SJCRH30 (cell line): ENCODE measurements around the gene GPR18. TPM values are rescaled to one million over a fixed set of nuclear protein-coding genes. Genes with fewer than 3 reads are reported as not detected.

Source experiments
- DNase-seq, 2 experiments: peaks; one replicate each; pipeline ENCODE4 v3.0.0-alpha.2; 2015 to 2020
- H3K27ac ChIP-seq: fragments of 250-450 bp; sonication (Bioruptor Pico); 2 replicates; pipeline ENCODE4 v1.5.1; 2020; ENCODE audit warnings: mild to moderate bottlenecking, moderate library complexity
- H3K27me3 ChIP-seq: fragments of 250-450 bp; sonication (Bioruptor Pico); 2 replicates; pipeline ENCODE4 v1.5.1; 2020; ENCODE audit warnings: mild to moderate bottlenecking, moderate library complexity
- H3K36me3 ChIP-seq: fragments of 250-450 bp; sonication (Bioruptor Pico); 2 replicates; pipeline ENCODE4 v1.5.1; 2020; ENCODE audit warnings: mild to moderate bottlenecking, moderate library complexity
- H3K4me1 ChIP-seq: fragments of 250-450 bp; sonication (Bioruptor Pico); 2 replicates; pipeline ENCODE4 v1.5.1; 2020; ENCODE audit warnings: mild to moderate bottlenecking, moderate library complexity
- H3K4me3 ChIP-seq: fragments of 250-450 bp; sonication (Bioruptor Pico); 2 replicates; pipeline ENCODE4 v1.5.1; 2020; ENCODE audit warnings: mild to moderate bottlenecking, moderate library complexity
- H3K9me3 ChIP-seq: fragments of 250-450 bp; sonication (Bioruptor Pico); replicated peaks from 2 replicates; pipeline ENCODE4 v1.5.1; 2020; ENCODE audit warnings: mild to moderate bottlenecking, moderate library complexity
- total RNA-seq: library from RNA; depleted of rRNA; stranded (reverse); fragments of >200 nt; shearing (Covaris generic); gene quantifications from 2 replicates; pipeline ENCODE4 v1.2.3, GENCODE V29; 2014; rRNA removed

GPR18 gene
- total RNA-seq, 1 experiment from 2014 or later: not detected

DNA sequence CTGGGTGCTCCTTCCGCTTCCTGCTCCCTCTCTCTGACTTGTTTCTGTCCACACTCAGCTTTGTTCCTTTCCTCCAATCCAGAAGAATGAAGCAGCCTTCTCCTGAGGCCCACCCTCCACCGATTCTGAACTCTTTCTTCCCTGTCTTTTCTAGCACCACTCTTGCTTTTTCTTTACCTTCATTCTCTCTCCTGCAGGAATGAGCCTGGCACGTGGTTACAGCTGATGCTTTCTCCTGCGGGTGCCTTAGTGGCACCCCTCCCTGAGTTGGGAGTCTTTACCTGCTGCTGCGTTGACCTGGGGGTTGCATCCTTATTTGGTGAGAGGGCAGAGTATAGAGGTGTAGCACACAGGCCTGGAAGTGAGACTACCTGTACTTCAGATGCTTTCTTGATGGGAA lies 51.3 kb downstream of the GPR18 start:
- H3K4me1 ChIP-seq: no peaks in the 10 kb centered on the region
- H3K36me3 ChIP-seq: no peaks in the 10 kb centered on the region
- no peak for DNase-seq
- H3K9me3 ChIP-seq: no peaks in the 10 kb centered on the region
- no peak overlapping the region for H3K27ac ChIP-seq
- H3K27me3 ChIP-seq: no peaks in the 10 kb centered on the region
- H3K4me3 ChIP-seq: no peak overlapping the region

DNA sequence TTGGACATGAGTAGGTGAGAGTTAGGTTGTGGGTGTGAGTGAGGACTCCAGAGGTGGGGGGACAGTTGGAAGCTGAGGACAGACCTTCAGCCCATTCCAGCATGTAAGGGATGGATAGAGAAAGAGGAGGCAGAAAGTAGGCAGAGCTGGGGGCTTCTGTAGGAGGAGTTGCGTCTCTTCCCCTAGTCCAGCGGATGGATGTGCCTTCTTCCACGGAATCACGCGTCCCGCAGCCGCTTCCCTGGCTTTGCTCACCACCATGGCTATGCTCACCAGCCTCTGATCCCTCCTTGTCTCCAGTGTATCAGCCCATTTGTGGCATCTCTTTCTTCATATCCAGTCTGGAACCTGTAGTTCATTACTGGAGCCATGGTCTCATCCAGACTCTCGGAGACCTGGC lies 52.0 kb downstream of the GPR18 start:
- Histone ChIP-seq H3K4me1 (no peaks in the 10 kb centered on the region; the same call in 1 of the 2 replicates), H3K4me3 (no peak overlapping the region), H3K9me3 (no peaks in the 10 kb centered on the region), H3K27ac (no peak overlapping the region), H3K27me3 (no peaks in the 10 kb centered on the region), H3K36me3 (no peaks in the 10 kb centered on the region)
- no peak for DNase-seq

DNA sequence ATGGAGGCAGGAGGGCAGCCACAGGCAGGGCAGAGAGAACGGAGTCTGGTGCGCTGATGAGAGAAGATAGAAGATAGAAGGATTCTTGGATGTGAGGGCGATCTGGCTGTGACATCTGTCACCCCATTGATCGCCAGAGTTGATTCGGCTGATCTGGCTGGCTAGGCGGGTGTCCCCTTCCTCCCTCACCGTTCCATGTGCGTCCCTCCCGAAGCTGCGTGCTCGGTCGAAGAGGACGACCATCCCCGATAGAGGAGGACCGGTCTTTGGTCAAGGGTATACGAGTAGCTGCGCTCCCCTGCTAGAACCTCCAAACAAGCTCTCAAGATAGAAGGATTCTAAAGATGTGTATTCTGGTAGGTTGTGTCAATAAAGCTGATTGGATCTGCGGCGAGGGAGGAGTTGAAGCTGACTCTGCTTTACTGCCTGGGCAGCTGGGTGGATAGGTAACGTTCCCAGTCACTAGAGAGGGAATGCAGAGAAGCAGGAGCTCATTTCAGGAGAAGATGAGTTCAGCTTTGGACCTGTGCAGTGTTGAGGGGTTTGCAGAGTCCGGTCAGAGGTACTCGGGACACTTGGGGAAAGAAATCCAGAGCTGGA lies 52.5 kb downstream of the GPR18 start:
- Histone ChIP-seq H3K27ac (no peak overlapping the region), H3K4me3 (no peak overlapping the region), H3K36me3 (no peaks in the 10 kb centered on the region), H3K27me3 (no peaks in the 10 kb centered on the region), H3K9me3 (no peaks in the 10 kb centered on the region), H3K4me1 (no peaks in the 10 kb centered on the region; the same call in 1 of the 2 replicates)
- DNase-seq: no peak

Other genes with a start within 250 kb of the GPR18 start
- 51.3 and 55.6 TPM in 2 replicates for gene UBAC2, start 57.5 kb downstream of the GPR18 start, total RNA-seq
- gene GPR183, start 49.0 kb upstream of the GPR18 start, total RNA-seq: not detected in 2 replicates
- gene TM9SF2, start 243.1 kb upstream of the GPR18 start, total RNA-seq: 99.4 and 104 TPM in 2 replicates